DND-41 (cell line): ENCODE results near the gene PRKAR1B.

Experiments used
- CTCF ChIP-seq: IDR thresholded peaks from 2 replicates; pipeline ENCODE4 v1.5.1; 2012; ENCODE audit warnings: borderline replicate concordance, low read length, moderate library complexity, mild to moderate bottlenecking; ENCODE audit not compliant: poor library complexity, severe bottlenecking; ENCODE audit errors: extremely low read depth
- EZH2 ChIP-seq: IDR thresholded peaks from 3 replicates; pipeline ENCODE4 v1.6.1; 2012; ENCODE audit warnings: borderline replicate concordance, low read depth, mild to moderate bottlenecking, moderate library complexity, low read length, inconsistent platforms; ENCODE audit not compliant: severe bottlenecking

- TF ChIP-seq CTCF (no peak), EZH2 (no peak)
These were observed 45.3 kb upstream of the PRKAR1B start for GRCh38 chr7:772392-772791.
